ENCODE results near the gene KCNAB3.

KCNAB3 gene

DNA sequence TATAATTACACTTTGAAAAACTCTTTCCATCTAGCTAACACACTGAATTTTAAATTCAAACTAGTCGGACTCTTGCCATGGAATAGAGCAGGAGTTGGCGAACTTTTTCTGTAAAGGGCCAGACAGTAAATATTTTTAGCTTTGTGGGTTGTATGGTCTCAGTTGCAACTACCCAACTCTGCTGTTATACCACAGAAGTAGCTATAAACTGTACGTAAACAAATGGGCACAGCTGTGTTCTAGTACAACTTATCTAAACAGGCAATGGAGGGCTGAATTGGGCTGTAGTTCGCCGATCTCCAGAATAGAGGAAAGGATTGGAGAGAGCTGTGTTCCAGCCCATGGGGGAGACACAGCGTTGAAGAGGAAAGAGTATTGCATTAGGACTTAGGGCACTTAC lies 11.1 kb upstream of the KCNAB3 start:
- DNase-seq (ENCODE audit: low read depth) = no peak
- H3K4me3 ChIP-seq (ENCODE audit: low read length) = no peak overlapping the region
- no peak for TF ChIP-seq CTCF (IDR thresholded peaks at IDR 0.05; ENCODE audit: insufficient read depth, low read depth, low read length, missing control alignments)

DNA sequence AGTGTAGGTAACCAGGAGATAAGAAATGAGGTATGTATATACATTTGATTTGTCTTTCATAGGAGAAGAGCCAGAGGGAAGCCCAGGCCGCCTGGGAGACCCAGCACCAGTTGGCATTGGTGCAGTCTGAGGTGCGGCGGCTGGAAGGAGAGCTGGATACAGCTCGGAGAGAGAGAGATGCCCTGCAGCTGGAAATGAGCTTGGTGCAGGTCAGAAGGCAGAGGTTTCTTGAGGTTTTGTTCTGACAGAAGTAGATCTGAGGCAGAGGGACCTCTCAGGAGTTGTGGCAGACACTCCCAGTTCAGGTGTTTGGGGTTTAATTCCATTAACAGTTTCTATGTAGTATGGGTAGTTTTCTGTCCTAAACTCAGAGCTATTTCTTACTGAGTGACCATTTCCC lies 10.4 kb upstream of the KCNAB3 start:
- no peak overlapping the region for H3K4me3 ChIP-seq (ENCODE audit: low read length)
- TF ChIP-seq CTCF (IDR thresholded peaks at IDR 0.05; ENCODE audit: insufficient read depth, low read depth, low read length, missing control alignments) = no peak
- DNase-seq (ENCODE audit: low read depth) = no peak

- DNase-seq (ENCODE audit: low read depth) = no peak
- TF ChIP-seq CTCF (IDR thresholded peaks at IDR 0.05; ENCODE audit: insufficient read depth, low read depth, low read length, missing control alignments) = no peak
- H3K4me3 ChIP-seq (ENCODE audit: low read length) = no peak overlapping the region
Observed at GRCh38 chr17:7935859-7936258, 6.2 kb upstream of the KCNAB3 start.

DNA sequence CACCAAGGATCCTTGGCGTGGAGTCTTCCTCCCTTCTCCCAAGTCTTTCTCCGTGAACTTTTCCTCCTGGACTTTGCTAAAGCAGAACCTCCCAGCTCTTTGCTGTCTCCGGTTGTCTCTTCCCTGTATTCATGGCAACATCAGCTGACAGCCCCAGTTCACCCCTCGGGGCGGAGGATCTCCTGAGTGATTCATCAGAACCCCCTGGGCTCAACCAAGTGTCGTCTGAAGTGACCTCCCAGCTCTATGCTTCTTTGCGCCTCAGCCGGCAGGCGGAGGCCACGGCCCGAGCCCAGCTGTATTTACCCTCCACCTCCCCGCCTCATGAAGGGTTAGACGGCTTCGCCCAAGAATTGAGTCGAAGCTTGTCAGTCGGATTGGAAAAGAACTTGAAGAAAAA lies 3.3 kb upstream of the KCNAB3 start:
- TF ChIP-seq CTCF (IDR thresholded peaks at IDR 0.05; ENCODE audit: insufficient read depth, low read depth, low read length, missing control alignments) = peak; percentile 36
- DNase-seq (ENCODE audit: low read depth) = peak; percentile 44

DNA sequence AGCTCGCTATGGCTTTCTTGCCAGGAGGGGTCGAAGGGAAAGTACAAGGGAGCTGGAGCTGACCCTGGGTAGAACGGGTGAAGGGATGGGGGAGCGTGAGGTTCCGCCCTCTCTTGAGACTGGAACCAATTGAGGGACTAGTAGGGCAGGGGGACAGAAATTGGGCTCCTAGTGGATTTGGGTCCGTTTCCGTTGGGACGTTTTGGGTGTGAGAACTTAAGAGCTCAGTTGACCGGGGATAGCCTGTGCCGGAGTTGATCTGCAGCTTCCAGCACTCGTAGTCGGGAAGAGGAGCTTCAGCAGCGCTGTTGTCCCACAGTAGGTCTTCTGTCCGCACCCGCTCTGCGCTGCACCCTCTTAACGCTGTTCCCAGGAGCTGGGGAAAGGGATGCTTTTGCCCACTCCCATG lies 2.8 kb upstream of the KCNAB3 start:
- TF ChIP-seq CTCF (IDR thresholded peaks at IDR 0.05; ENCODE audit: insufficient read depth, low read depth, low read length, missing control alignments) = no peak
- peak; percentile 26 for DNase-seq (ENCODE audit: low read depth)
- H3K4me3 ChIP-seq (ENCODE audit: low read length) = peak overlapping the region; percentile 98

More for the DNA sequence above, 3.3 kb upstream of the KCNAB3 start:
- H3K4me3 ChIP-seq (ENCODE audit: low read length) = peak overlapping the region; percentile 98

- no peak for TF ChIP-seq CTCF (IDR thresholded peaks at IDR 0.05; ENCODE audit: insufficient read depth, low read depth, low read length, missing control alignments)
Observed at GRCh38 chr17:7931709-7932482, 2.2 kb upstream of the KCNAB3 start, which contains the start of the genes CNTROB and TRAPPC1. Gene CNTROB, plus strand, starts transcription at chr17:7932206. Its CDS starts 874 bp downstream, at chr17:7933080. Gene TRAPPC1, minus strand, starts transcription at chr17:7931946. Its CDS starts 117 bp downstream, at chr17:7931829.

More at GRCh38 chr17:7931709-7932482, 2.2 kb upstream of the KCNAB3 start, which contains the start of the genes CNTROB and TRAPPC1:
- H3K4me3 ChIP-seq (ENCODE audit: low read length) = peak within 1 kb of the TSS; percentile 98
- DNase-seq (ENCODE audit: low read depth) = peak; percentile 99
